Measurements from ENCODE around the gene MED27. TPM values are rescaled to one million over a fixed set of nuclear protein-coding genes. Genes with fewer than 3 reads are reported as not detected.

Gene MED27
- total and polyA plus RNA-seq, 2 experiments from 2014 or later = 21.4 to 41.1 TPM

DNA sequence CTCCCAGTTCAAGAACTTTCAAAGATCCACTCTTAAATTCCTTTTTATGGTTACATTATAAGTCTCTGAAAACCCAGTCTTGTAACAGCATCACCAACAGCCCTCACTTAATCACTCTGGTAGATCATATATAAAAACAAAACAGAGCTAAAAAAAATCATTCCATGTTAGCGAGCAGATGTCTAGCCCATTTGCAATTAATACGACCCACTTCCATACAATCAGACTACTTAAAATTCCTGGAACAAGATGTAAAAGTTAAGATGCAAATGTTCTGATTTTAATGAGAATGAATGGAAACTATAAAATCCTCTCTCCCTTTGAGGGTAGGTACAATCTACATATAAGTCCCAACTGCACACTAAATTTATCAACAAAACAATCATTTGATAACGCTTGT lies 167.0 kb downstream of the MED27 start:
- Histone ChIP-seq H3K4me2 (ENCODE audit: unreplicated experiment) (no peak overlapping the region), H3K79me2 (ENCODE audit: insufficient read depth) (peaks cover 10% of the 10 kb centered on the region; the same call in 1 of the 2 replicates), H3K27me3 (replicated peaks; ENCODE audit: insufficient read depth) (no peaks in the 10 kb centered on the region), H3K9me3 (ENCODE audit: low read depth) (no peaks in the 10 kb centered on the region), H3K36me3 (ENCODE audit: low read depth) (no peaks in the 10 kb centered on the region), H3K27ac (no peak overlapping the region), H3K4me1 (ENCODE audit: insufficient read depth) (no peaks in the 10 kb centered on the region), H3K9ac (no peak overlapping the region), H3K9me2 (ENCODE audit: insufficient read depth) (peaks cover 3% of the 10 kb centered on the region; the same call in 1 of the 2 replicates), H3K4me3 (no peak overlapping the region), H4K20me1 (ENCODE audit: insufficient read depth) (peaks cover 11% of the 10 kb centered on the region; the same call in 1 of the 2 replicates), H2AFZ (no peak overlapping the region), H3F3A (ENCODE audit: insufficient read depth) (no peaks in the 10 kb centered on the region)
- WGBS, 2 experiments (ENCODE audit: low coverage in 1 of 2, low lambda C conversion rate in 2 of 2, missing lambda C conversion rate in 2 of 2) = 91 to 93% methylated on average over 3 of the region's 3 CpGs
- TF ChIP-seq EZH2 (IDR thresholded peaks at IDR 0.05; ENCODE audit: insufficient read depth, poor library complexity, severe bottlenecking) (no peak), EZH2phosphoT487 (IDR thresholded peaks at IDR 0.05; ENCODE audit: insufficient read depth, low read depth) (no peak)
- DNase-seq = no peak
- in situ Hi-C loops (cut with MboI) = no loop called here

DNA sequence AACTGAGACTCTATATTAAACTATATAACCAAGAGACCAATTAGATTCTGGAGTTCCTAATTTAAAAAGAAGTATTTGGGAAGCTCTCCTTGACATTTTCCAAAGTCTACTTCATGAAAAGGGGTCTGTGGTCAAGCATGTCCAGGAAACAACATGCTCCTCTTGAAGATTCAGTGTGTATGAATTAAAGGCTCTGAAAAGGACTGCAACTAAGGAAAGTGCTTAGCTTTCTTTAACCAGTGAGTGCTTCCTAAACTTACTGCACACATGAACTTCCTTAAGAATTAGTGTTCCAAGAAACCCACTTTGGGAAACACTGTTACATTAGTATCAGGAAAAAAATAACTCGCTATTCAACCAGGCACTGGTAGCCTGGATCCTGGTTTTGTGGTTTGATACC lies 167.6 kb downstream of the MED27 start:
- no peaks in the 10 kb centered on the region for H3K9me3 ChIP-seq (ENCODE audit: low read depth)
- TF ChIP-seq EZH2 (IDR thresholded peaks at IDR 0.05; ENCODE audit: insufficient read depth, poor library complexity, severe bottlenecking) (no peak), EZH2phosphoT487 (IDR thresholded peaks at IDR 0.05; ENCODE audit: insufficient read depth, low read depth) (no peak)
- H3K4me2 ChIP-seq (ENCODE audit: unreplicated experiment) = no peak overlapping the region
- no peak overlapping the region for H3K4me3 ChIP-seq
- H3K4me1 ChIP-seq (ENCODE audit: insufficient read depth) = no peaks in the 10 kb centered on the region
- H3K27me3 ChIP-seq (replicated peaks; ENCODE audit: insufficient read depth) = no peaks in the 10 kb centered on the region
- no peak overlapping the region for H2AFZ ChIP-seq
- 96 to 100% methylated on average over 1 of the region's 1 CpG for WGBS, 2 experiments (ENCODE audit: low coverage in 1 of 2, low lambda C conversion rate in 2 of 2, missing lambda C conversion rate in 2 of 2)
- peaks cover 3% of the 10 kb centered on the region; the same call in 1 of the 2 replicates for H3K9me2 ChIP-seq (ENCODE audit: insufficient read depth)
- no peaks in the 10 kb centered on the region for H3K36me3 ChIP-seq (ENCODE audit: low read depth)
- no peak overlapping the region for H3K27ac ChIP-seq
- H3K9ac ChIP-seq = no peak overlapping the region
- H4K20me1 ChIP-seq (ENCODE audit: insufficient read depth) = peaks cover 11% of the 10 kb centered on the region; the same call in 1 of the 2 replicates
- in situ Hi-C loops (cut with MboI) = no loop called here
- H3K79me2 ChIP-seq (ENCODE audit: insufficient read depth) = peaks cover 10% of the 10 kb centered on the region; the same call in 1 of the 2 replicates
- H3F3A ChIP-seq (ENCODE audit: insufficient read depth) = no peaks in the 10 kb centered on the region
- no peak for DNase-seq

DNA sequence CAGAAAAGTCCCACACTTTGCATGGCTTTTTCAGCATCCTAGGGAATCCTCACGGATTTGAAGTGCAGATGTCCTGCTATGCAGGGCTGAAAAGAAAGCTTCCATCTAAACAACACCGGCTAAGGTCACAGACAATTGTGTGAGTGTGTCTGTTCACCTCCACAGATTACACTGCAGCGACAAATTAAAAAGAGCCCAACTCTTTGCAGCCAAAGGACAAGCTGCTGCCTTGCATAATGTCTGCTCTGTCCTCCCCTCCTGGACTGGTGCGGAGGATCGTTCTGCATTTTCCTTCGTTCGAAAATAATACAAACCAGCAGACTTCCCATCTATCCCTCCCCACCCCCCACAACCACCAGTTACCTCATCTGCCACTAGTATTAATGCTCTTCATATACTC lies 169.1 kb downstream of the MED27 start:
- in situ Hi-C loops (cut with MboI) = no loop called here
- TF ChIP-seq EZH2 (IDR thresholded peaks at IDR 0.05; ENCODE audit: insufficient read depth, poor library complexity, severe bottlenecking) (no peak), EZH2phosphoT487 (IDR thresholded peaks at IDR 0.05; ENCODE audit: insufficient read depth, low read depth) (no peak)
- DNase-seq = no peak
- Histone ChIP-seq H2AFZ (no peak overlapping the region), H3K4me2 (ENCODE audit: unreplicated experiment) (no peak overlapping the region), H3K27me3 (replicated peaks; ENCODE audit: insufficient read depth) (no peaks in the 10 kb centered on the region), H3K9me2 (ENCODE audit: insufficient read depth) (peaks cover 3% of the 10 kb centered on the region; the same call in 1 of the 2 replicates), H3K4me1 (ENCODE audit: insufficient read depth) (no peaks in the 10 kb centered on the region), H4K20me1 (ENCODE audit: insufficient read depth) (peaks cover 10% of the 10 kb centered on the region; the same call in 1 of the 2 replicates), H3K36me3 (ENCODE audit: low read depth) (no peaks in the 10 kb centered on the region), H3K4me3 (no peak overlapping the region), H3K27ac (no peak overlapping the region), H3F3A (ENCODE audit: insufficient read depth) (no peaks in the 10 kb centered on the region), H3K79me2 (ENCODE audit: insufficient read depth) (peaks cover 10% of the 10 kb centered on the region; the same call in 1 of the 2 replicates), H3K9ac (no peak overlapping the region), H3K9me3 (ENCODE audit: low read depth) (no peaks in the 10 kb centered on the region)
- 93 to 95% methylated on average over 7 of the region's 7 CpGs for WGBS, 2 experiments (ENCODE audit: low coverage in 1 of 2, low lambda C conversion rate in 2 of 2, missing lambda C conversion rate in 2 of 2)

DNA sequence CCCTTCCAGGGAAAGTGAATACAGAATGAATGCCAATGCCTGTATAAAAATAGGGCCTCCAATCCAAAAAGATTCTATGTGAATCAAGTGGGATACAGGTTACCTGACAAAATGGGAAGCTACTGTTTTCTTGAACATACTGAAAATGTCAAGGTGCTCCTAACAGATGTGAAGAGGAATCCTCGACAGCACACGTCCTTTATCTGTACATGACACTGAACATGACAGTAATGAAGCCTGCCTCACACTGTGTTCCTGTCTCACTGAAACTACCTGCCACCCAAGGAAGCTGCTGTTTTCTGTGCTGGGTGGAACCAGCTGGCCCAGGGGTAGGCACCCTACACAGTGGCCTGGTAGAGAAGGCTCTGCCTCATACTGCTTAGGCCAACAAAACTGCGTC lies 174.5 kb downstream of the MED27 start:
- WGBS, 2 experiments (ENCODE audit: low coverage in 1 of 2, low lambda C conversion rate in 2 of 2, missing lambda C conversion rate in 2 of 2) = 92 to 95% methylated on average over 3 of the region's 3 CpGs
- TF ChIP-seq EZH2 (IDR thresholded peaks at IDR 0.05; ENCODE audit: insufficient read depth, poor library complexity, severe bottlenecking) (no peak), EZH2phosphoT487 (IDR thresholded peaks at IDR 0.05; ENCODE audit: insufficient read depth, low read depth) (no peak)
- H3K27ac ChIP-seq = no peak overlapping the region

More for the DNA sequence above, 174.5 kb downstream of the MED27 start:
- DNase-seq = no peak
- H3K9me2 ChIP-seq (ENCODE audit: insufficient read depth) = no peaks in the 10 kb centered on the region
- H4K20me1 ChIP-seq (ENCODE audit: insufficient read depth) = no peaks in the 10 kb centered on the region
- H3K4me3 ChIP-seq = no peak overlapping the region
- no peaks in the 10 kb centered on the region for H3K36me3 ChIP-seq (ENCODE audit: low read depth)
- H3F3A ChIP-seq (ENCODE audit: insufficient read depth) = no peaks in the 10 kb centered on the region
- no peaks in the 10 kb centered on the region for H3K27me3 ChIP-seq (replicated peaks; ENCODE audit: insufficient read depth)
- H3K9me3 ChIP-seq (ENCODE audit: low read depth) = no peaks in the 10 kb centered on the region
- H3K9ac ChIP-seq = no peak overlapping the region
- no peak overlapping the region for H3K4me2 ChIP-seq (ENCODE audit: unreplicated experiment)
- H2AFZ ChIP-seq = no peak overlapping the region
- H3K79me2 ChIP-seq (ENCODE audit: insufficient read depth) = no peaks in the 10 kb centered on the region
- in situ Hi-C loops (cut with MboI) = no loop called here
- H3K4me1 ChIP-seq (ENCODE audit: insufficient read depth) = no peaks in the 10 kb centered on the region
